Neural progenitor cell (in vitro differentiated cells): ENCODE measurements around the gene LRRC1.

Experiments used
- EZH2 ChIP-seq: fragments of 200-600 bp; sonication (generic); IDR thresholded peaks from 2 replicates; pipeline ENCODE4 v1.6.1; 2017; ENCODE audit warnings: antibody characterized with exemption, mild to moderate bottlenecking, moderate library complexity
- TF ChIP-seq, protein P1 (sequence below): fragments of 200-600 bp; sonication (generic); IDR thresholded peaks from 2 replicates; pipeline ENCODE4 v1.5.1; 2017; ENCODE audit warnings: antibody characterized with exemption, mild to moderate bottlenecking

DNA sequence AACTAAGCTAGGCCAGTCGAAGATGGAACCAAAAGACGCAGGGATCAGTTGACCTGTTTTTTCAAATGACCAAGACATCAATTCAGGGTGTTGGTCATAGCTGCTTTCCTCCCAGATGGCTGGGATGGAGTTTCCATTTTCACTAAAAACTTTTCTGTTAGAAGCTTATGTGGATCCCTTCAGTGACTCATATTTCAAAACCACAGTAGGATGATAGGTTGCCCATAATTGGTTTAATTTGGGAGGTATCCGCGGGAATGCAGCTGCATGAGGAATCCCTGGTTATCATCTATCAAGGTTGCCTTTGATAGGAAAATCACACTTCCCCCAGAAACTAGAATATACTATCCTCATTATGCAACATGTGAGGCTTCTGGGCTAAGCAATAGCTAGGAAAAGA is 165.5 kb downstream of the LRRC1 start:
- TF ChIP-seq, protein P1, sequence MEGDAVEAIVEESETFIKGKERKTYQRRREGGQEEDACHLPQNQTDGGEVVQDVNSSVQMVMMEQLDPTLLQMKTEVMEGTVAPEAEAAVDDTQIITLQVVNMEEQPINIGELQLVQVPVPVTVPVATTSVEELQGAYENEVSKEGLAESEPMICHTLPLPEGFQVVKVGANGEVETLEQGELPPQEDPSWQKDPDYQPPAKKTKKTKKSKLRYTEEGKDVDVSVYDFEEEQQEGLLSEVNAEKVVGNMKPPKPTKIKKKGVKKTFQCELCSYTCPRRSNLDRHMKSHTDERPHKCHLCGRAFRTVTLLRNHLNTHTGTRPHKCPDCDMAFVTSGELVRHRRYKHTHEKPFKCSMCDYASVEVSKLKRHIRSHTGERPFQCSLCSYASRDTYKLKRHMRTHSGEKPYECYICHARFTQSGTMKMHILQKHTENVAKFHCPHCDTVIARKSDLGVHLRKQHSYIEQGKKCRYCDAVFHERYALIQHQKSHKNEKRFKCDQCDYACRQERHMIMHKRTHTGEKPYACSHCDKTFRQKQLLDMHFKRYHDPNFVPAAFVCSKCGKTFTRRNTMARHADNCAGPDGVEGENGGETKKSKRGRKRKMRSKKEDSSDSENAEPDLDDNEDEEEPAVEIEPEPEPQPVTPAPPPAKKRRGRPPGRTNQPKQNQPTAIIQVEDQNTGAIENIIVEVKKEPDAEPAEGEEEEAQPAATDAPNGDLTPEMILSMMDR, result no peak
- TF ChIP-seq EZH2, result no peak
